Measurements from ENCODE around the gene PBXIP1. TPM values are rescaled to one million over a fixed set of nuclear protein-coding genes. Genes with fewer than 3 reads are reported as not detected.

PBXIP1 gene
- total and polyA plus RNA-seq, 5 donors, result 82.9 to 104 (median 88.4) TPM

- ATAC-seq (no peak), DNase-seq (peak in 1 of 3 donors; percentile 60)
- peak overlapping the region; percentile 90 for H3K27ac ChIP-seq (ENCODE audit: low read length)
- H3K4me3 ChIP-seq (ENCODE audit: low read length), result no peak overlapping the region
- WGBS, result 35% methylated on average over 10 of the region's 10 CpGs
- intact Hi-C loops (cut with DNase I), result loop anchor here in 1 of 4 donors (10.0 kb wide), 1 partner anchor 93 kb away; the partner anchor contains the start of gene EFNA4
- H3K4me1 ChIP-seq (ENCODE audit: control insufficient read depth, insufficient read depth, low read length), result peaks cover 17% of the 10 kb centered on the region
- H3K9me3 ChIP-seq (ENCODE audit: control insufficient read depth, low read length), result no peaks in the 10 kb centered on the region
- H3K27me3 ChIP-seq (ENCODE audit: control insufficient read depth, insufficient read depth), result no peaks in the 10 kb centered on the region
Measured at GRCh38 chr1:154971341-154971998, 15.6 kb upstream of the PBXIP1 start.

DNA sequence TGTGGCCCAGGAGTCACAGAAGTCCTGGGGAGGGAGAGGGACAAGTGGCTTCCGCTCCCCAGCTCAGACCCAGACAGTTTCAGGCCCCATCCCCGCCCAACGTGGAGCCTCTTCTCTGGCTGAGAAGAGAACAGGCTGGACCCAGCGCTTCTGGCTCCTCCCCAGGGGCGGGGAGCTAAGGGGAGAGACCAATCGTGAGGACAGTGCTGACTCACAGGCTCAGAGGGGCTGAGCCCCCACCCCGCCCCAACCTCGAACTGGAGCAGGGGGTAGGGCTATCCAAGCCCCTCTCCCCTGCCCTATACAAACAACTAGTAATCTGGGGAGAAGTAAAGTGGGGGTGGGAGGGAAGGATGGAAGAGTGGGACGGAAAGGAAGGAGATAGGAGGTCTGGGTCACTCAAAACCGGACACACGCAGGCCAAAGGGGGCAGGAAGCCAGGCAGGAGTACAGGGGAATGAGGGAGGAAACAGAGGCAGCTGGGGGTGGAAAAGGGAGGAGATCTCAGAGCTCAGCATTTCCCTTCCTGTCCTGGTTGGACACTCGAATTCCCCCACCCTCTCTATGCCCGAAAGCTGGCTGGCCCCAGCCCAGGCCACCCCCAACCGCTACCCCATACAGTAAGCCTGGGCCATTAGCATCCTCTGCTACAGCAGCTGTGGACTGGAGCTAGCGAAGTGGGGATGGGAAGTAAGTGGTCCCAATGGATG, 14.9 kb upstream of the PBXIP1 start, which contains the start of gene SHC1:
TSS of gene SHC1 (minus strand) at position 117 of the 710 bp plus-strand sequence. CDS start 221 bp downstream, outside the sequence.
- ATAC-seq (peak; percentile 72 to 78), DNase-seq (peak; percentile 97 to 98 (median 97))
- Histone ChIP-seq H3K4me1 (ENCODE audit: control insufficient read depth, insufficient read depth, low read length) (peaks cover 17% of the 10 kb centered on the region), H3K27me3 (ENCODE audit: control insufficient read depth, insufficient read depth) (no peaks in the 10 kb centered on the region), H3K9me3 (ENCODE audit: control insufficient read depth, low read length) (no peaks in the 10 kb centered on the region), H3K4me3 (ENCODE audit: low read length) (peak within 1 kb of the TSS; percentile 36), H3K27ac (ENCODE audit: low read length) (peak within 1 kb of the TSS; percentile 90)
- intact Hi-C loops (cut with DNase I), result loop anchor here in 1 of 4 donors (10.0 kb wide), 1 partner anchor 94 kb away; the partner anchor contains the start of gene EFNA4
- WGBS, result 7% methylated on average over 15 of the region's 15 CpGs

DNA sequence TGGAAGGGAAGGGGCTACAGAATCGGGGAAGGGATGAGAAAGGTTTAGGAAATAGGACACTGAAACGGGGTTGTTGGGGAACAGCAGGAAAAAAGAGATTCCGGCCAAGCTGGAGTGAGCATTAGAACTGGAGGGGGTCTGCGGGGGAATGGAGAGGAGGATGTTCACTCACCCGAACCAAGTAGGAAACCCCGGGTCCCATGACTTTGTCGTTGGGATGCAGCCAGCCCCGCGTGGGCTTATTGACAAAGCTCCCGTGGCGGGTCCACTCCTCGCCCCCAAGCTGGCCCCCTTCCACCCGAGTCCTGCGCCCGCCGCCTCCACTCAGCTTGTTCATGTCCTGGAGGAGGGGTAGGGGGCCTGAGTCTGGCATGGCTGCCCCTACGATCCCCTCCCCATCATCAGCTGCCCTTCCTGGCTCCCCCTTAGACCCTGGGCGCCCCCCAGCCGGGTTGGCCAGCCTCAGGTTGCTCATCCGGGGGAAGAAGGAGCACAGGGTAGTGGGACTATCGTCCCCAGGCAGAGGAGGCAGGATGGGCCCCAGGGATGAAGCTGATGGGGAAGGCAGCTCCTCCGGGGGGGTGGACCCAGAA, 14.1 kb upstream of the PBXIP1 start:
- no peaks in the 10 kb centered on the region for H3K9me3 ChIP-seq (ENCODE audit: control insufficient read depth, low read length)
- peak overlapping the region; percentile 36 for H3K4me3 ChIP-seq (ENCODE audit: low read length)
- intact Hi-C loops (cut with DNase I), result loop anchor here in 2 of 4 donors (10.0 kb wide), 2 partner anchors 45 to 95 kb away; partner anchors contain the start of gene EFNA4 (in 1 of the 2)
- DNase-seq (peak; percentile 54 to 78 (median 77)), ATAC-seq (no peak)
- peaks cover 17% of the 10 kb centered on the region for H3K4me1 ChIP-seq (ENCODE audit: control insufficient read depth, insufficient read depth, low read length)
- H3K27me3 ChIP-seq (ENCODE audit: control insufficient read depth, insufficient read depth), result no peaks in the 10 kb centered on the region
- peak overlapping the region; percentile 90 for H3K27ac ChIP-seq (ENCODE audit: low read length)
- WGBS, result 20% methylated on average over 22 of the region's 22 CpGs

- Histone ChIP-seq H3K27ac (ENCODE audit: low read length) (no peak overlapping the region), H3K4me3 (ENCODE audit: low read length) (no peak overlapping the region), H3K9me3 (ENCODE audit: control insufficient read depth, low read length) (no peaks in the 10 kb centered on the region), H3K27me3 (ENCODE audit: control insufficient read depth, insufficient read depth) (no peaks in the 10 kb centered on the region), H3K4me1 (ENCODE audit: control insufficient read depth, insufficient read depth, low read length) (peaks cover 17% of the 10 kb centered on the region)
- ATAC-seq, result no peak
- intact Hi-C loops (cut with DNase I), result loop anchor here in 1 of 4 donors (10.0 kb wide), 1 partner anchor 46 kb away; no protein-coding TSS in a partner anchor
- 40% methylated on average over 5 of the region's 5 CpGs for WGBS
- peak in 1 of 3 donors; percentile 14 for DNase-seq
Measured at GRCh38 chr1:154969246-154969645, 13.3 kb upstream of the PBXIP1 start.

DNA sequence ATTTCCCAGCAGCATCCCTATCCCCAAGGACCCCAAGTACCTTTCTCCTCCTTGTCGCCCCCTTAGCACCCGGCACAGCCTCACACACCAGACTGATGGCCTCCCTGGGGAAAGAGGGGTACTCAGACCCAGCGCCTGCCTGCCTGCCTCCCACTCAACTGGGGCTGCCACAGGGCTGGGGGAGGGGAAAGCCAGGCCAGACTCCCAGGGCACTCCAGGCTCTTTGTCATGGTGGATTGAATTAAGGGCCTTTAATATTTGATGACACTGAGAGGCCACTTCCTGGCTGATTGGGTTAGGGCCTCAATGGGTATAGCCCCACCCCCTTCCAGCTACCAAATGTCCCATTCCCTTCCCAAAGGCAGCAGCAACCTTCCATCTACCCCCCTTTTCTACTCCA, 12.8 kb upstream of the PBXIP1 start:
- Histone ChIP-seq H3K4me3 (ENCODE audit: low read length) (no peak overlapping the region), H3K9me3 (ENCODE audit: control insufficient read depth, low read length) (no peaks in the 10 kb centered on the region), H3K4me1 (ENCODE audit: control insufficient read depth, insufficient read depth, low read length) (peaks cover 17% of the 10 kb centered on the region), H3K27ac (ENCODE audit: low read length) (no peak overlapping the region), H3K27me3 (ENCODE audit: control insufficient read depth, insufficient read depth) (no peaks in the 10 kb centered on the region)
- ATAC-seq, result no peak
- intact Hi-C loops (cut with DNase I), result loop anchor here in 1 of 4 donors (10.0 kb wide), 1 partner anchor 46 kb away; no protein-coding TSS in a partner anchor
- DNase-seq, result peak in 1 of 3 donors; percentile 37
- WGBS, result 85% methylated on average over 3 of the region's 3 CpGs

- ATAC-seq (no peak), DNase-seq (no peak)
- H3K27ac ChIP-seq (ENCODE audit: low read length), result peak overlapping the region; percentile 25
- H3K27me3 ChIP-seq (ENCODE audit: control insufficient read depth, insufficient read depth), result no peaks in the 10 kb centered on the region
- H3K9me3 ChIP-seq (ENCODE audit: control insufficient read depth, low read length), result no peaks in the 10 kb centered on the region
- peaks cover 15% of the 10 kb centered on the region for H3K4me1 ChIP-seq (ENCODE audit: control insufficient read depth, insufficient read depth, low read length)
- whole genome bisulfite sequencing, result 72% methylated on average over 5 of the region's 5 CpGs
- intact Hi-C loops (cut with DNase I), result loop anchor here in 1 of 4 donors (10.0 kb wide), 1 partner anchor 47 kb away; no protein-coding TSS in a partner anchor
- H3K4me3 ChIP-seq (ENCODE audit: low read length), result no peak overlapping the region
Measured at GRCh38 chr1:154967331-154967950, 11.5 kb upstream of the PBXIP1 start.

DNA sequence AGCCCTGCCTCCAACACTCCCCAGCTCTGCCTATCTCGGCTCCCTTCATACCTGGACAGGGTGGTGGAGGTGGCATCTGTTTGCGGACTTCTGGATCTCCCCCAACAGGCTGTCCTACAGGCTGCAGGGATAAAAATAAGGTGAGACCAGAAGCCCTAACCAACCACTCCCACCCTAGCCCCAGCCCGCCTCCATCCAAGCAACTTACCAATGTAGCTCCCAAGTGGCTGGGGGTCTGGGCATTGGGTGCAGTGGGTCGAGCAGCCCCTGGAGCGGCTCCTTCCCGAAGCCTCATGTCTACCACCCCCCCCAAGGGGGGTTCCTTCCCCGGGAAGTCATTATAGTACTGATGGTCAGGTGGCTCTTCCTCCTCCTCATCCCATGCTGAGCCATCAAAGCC, 10.2 kb upstream of the PBXIP1 start:
- ATAC-seq (no peak), DNase-seq (no peak)
- peaks cover 8% of the 10 kb centered on the region for H3K4me1 ChIP-seq (ENCODE audit: control insufficient read depth, insufficient read depth, low read length)
- H3K9me3 ChIP-seq (ENCODE audit: control insufficient read depth, low read length), result no peaks in the 10 kb centered on the region
- WGBS, result 87% methylated on average over 7 of the region's 7 CpGs
- no peak overlapping the region for H3K4me3 ChIP-seq (ENCODE audit: low read length)
- H3K27me3 ChIP-seq (ENCODE audit: control insufficient read depth, insufficient read depth), result no peaks in the 10 kb centered on the region
- intact Hi-C loops (cut with DNase I), result loop anchor here in 1 of 4 donors (10.0 kb wide), 1 partner anchor 49 kb away; no protein-coding TSS in a partner anchor
- H3K27ac ChIP-seq (ENCODE audit: low read length), result no peak overlapping the region

DNA sequence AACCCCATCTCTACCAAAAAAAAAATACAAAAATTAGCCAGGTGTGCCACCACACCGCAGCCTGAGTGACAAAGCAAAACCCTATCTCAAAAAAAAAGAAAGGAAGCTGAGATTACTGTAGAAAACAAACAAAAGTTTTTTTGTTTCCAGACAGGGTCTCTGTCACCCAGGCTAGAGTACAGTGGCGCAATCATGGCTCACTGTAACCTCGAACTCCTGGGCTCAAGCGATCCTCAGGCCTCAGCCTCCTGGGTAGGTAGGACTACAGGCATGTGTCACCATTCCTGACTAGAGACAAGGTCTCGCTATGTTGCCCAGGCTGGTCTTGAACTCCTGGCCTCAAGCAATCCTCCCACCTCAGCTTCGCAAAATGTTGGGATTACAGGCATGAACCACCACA, 8.5 kb upstream of the PBXIP1 start:
- H3K9me3 ChIP-seq (ENCODE audit: control insufficient read depth, low read length), result no peaks in the 10 kb centered on the region
- WGBS, result 86% methylated on average over 6 of the region's 6 CpGs
- ATAC-seq (no peak), DNase-seq (no peak)
- no peak overlapping the region for H3K27ac ChIP-seq (ENCODE audit: low read length)
- H3K27me3 ChIP-seq (ENCODE audit: control insufficient read depth, insufficient read depth), result no peaks in the 10 kb centered on the region
- peaks cover 4% of the 10 kb centered on the region for H3K4me1 ChIP-seq (ENCODE audit: control insufficient read depth, insufficient read depth, low read length)
- no peak overlapping the region for H3K4me3 ChIP-seq (ENCODE audit: low read length)
- intact Hi-C loops (cut with DNase I), result loop anchor here in 2 of 4 donors (5.0 to 10.0 kb wide), 2 partner anchors 50 to 53 kb away; no protein-coding TSS in a partner anchor

GRCh38 chr1:154963643-154964042, 7.7 kb upstream of the PBXIP1 start:
- 72% methylated on average over 8 of the region's 8 CpGs for WGBS
- Histone ChIP-seq H3K4me3 (ENCODE audit: low read length) (no peak overlapping the region), H3K27ac (ENCODE audit: low read length) (no peak overlapping the region), H3K9me3 (ENCODE audit: control insufficient read depth, low read length) (no peaks in the 10 kb centered on the region), H3K4me1 (ENCODE audit: control insufficient read depth, insufficient read depth, low read length) (peaks cover 2% of the 10 kb centered on the region), H3K27me3 (ENCODE audit: control insufficient read depth, insufficient read depth) (no peaks in the 10 kb centered on the region)
- intact Hi-C loops (cut with DNase I), result loop anchor here in 2 of 4 donors (5.0 to 10.0 kb wide), 2 partner anchors 51 to 54 kb away; no protein-coding TSS in a partner anchor
- no peak for ATAC-seq
- peak in 1 of 3 donors; percentile 40 for DNase-seq

DNA sequence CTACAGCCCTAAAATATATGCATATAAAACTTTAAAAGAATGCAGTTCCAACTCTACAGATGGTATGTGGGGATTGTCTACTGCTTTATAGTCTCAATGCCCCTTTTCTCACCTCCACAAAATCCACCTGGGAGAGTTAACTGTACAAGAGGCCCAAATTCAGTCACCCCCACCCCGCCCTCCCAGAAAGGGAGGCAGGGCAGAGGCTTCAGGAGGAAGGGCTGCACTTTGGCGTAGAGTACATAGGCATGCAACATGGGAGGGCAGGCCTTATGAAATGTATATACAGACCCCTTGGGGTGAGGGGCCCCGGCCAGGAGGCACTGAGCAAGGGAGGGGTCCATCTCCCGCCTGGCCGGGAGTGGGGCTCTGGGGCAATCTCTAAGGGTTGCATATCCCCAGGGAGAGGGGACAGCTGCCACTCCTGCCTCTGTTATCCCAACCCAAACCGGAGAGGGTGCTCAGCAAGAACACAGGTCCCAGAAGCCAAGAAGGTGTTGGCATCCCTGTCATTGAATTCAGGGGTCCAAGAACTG, 7.0 kb upstream of the PBXIP1 start:
- WGBS, result 58% methylated on average over 6 of the region's 6 CpGs
- peaks cover 2% of the 10 kb centered on the region for H3K4me1 ChIP-seq (ENCODE audit: control insufficient read depth, insufficient read depth, low read length)
- H3K4me3 ChIP-seq (ENCODE audit: low read length), result no peak overlapping the region
- no peaks in the 10 kb centered on the region for H3K9me3 ChIP-seq (ENCODE audit: control insufficient read depth, low read length)
- DNase-seq (peak in 2 of 3 donors; percentile 48 to 50), ATAC-seq (no peak)
- no peaks in the 10 kb centered on the region for H3K27me3 ChIP-seq (ENCODE audit: control insufficient read depth, insufficient read depth)
- intact Hi-C loops (cut with DNase I), result loop anchor here in 2 of 4 donors (5.0 to 10.0 kb wide), 2 partner anchors 52 to 54 kb away; no protein-coding TSS in a partner anchor
- no peak overlapping the region for H3K27ac ChIP-seq (ENCODE audit: low read length)
